SHP77 (cell line): ENCODE data around the gene MED25.

Experiments
- DNase-seq, 2 experiments: peaks; one replicate each; lab custom pipeline; 2025; lab: John Stamatoyannopoulos, UW

Gene MED25

DNA sequence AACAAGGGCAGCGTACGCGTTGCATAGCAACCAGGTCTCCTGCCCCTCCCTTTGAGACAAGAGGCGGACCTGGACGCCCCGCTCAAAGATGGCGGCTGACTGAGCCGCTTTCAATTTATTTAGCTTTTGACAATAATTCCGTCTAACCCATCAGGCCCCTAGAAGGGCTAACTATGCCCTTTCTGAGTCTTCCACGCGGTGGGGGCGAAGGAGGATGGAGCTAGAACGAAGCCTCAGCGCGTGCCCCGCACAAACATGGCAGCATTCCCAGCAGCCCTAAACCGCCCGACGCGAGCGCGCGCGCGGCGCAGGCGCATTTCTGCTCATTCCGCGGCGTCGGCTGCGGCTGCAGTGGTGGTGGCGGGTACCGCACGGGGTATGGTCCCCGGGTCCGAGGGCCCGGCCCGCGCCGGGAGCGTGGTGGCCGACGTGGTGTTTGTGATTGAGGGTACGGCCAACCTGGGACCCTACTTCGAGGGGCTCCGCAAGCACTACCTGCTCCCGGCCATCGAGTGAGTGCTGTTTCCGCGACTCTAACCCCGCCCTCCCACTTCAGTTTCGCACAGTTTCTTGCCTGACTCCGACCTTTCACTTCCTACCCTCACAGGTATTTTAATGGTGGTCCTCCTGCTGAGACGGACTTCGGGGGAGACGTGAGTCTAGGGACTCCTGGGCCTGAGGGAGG lies at the start of gene MED25:
Gene MED25 (plus strand): TSS at position 326 of the 685 bp plus-strand sequence. CDS start 53 bp downstream, at position 379.
- peak; percentile 78 to 79 for DNase-seq

DNA sequence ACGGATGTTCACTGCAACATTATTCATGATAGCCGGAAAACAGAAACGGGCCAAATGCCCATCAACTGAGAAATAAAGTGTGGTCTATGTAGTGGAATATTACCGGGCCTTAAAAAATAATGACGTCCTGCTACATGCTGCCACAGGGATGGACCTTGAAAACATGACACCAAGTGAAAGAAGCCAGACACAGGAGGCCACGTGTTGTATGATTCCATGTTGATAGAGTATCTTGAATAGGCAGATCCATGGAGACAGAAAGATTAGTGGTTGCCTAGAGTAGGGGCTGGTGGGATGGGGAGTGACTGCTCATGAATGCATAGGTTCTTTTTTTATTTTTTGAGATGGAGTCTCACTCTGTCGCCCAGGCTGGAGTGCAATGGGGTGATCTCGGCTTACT lies 47.6 kb upstream of the MED25 start:
- no peak for DNase-seq

DNA sequence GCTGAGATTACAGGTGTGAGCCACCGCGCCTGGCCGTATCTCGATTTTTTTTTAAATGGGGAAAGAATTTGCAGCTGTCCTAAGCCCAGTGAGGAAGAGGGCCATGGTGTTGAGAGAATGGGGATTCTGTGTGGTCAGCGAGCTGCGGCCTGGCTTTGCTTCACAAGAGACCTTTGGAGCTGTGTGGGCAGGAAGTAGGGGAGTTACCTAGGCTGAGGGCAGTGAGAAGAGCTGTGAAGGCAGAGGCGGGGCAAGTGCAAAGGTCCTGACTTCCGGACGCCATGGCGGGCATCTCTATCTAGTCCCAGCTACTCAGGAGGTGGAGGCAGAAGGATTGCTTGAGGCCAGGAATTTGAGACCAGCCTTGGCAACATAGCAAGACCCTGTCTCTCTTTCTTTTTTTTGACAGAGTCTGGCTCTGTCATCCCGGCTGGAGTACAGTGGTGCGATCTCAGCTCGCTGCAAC lies 46.4 kb upstream of the MED25 start:
- no peak for DNase-seq

DNA sequence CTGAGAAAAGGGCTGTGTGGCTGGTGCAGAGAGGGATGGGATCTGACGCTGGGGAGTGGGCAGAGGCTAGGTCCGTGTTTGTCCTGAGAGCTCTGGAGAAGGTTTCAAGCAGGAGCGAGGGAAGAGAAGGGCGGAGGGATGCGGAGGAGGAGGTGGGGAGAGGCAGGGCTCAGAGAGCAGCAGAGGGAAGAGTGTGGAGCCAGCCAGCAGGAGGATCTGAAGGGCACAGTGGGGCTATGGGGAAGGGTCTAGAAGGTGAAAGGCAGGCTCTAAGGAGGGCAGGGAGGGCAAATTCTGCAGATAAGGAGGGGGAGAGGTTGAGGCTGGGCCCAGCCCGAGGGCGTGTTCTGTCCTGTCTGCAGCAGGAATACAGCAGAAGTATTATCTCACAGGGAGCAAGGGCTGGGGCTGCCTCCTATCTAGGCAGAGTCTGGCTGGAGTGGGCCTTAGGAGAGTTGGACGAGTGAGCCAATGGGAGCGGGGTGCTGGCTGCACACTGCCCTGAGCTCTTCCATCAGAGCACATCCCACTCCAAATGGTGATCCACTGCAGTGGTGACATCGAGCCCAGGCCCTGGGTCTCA lies 45.1 kb upstream of the MED25 start:
- no peak for DNase-seq

DNA sequence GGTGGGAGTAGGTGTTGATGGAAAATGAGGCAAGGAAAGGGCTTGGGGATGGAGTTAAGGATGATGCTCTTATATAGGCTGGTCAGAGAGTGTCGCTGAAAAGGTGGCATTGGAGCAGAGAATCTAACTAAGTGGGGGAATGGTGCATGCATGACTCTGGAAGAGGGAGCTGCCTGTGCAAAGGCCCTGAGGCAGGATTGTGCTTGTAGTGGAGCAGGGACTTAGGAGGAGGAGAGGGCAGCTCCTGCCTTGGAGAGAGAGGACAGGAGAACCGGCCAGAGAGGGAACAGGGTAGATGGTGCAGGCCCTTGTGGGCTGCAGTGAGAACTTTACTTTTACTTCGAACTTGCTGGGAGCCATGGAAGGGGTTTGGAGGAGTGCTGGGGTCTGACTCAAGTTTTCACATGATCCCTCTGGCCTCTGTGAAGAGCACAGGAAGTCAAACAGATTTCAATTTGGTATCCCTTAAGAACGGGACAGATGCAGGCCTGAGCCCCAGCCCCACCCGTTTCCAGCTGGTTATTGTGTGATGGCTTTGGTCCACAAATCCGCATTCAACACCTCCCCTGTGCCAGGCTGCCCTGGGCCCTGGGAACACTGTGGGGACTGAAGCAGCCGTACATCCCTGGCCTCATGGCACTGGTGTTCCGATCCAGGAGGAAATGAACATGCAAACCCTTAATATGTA lies 44.3 kb upstream of the MED25 start:
- no peak for DNase-seq

DNA sequence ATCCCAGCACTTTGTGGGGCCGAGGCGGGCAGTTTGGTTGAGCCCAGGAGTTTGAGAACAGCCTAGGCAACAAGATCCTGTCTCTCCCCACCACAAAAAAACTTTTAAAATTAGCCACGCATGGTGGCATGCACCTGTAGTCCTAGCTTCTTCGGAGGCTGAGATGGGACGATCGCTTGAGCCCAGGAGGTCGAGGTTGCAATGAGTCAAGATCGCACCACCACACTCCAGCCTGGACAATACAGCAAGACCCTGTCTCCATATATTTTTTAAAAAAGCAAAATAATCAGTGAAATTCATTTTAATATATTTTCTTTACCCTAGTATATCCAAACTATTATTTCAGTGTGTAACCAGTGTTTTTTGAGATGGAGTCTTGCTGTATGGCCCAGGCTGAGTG lies 43.1 kb upstream of the MED25 start:
- DNase-seq, result no peak

DNA sequence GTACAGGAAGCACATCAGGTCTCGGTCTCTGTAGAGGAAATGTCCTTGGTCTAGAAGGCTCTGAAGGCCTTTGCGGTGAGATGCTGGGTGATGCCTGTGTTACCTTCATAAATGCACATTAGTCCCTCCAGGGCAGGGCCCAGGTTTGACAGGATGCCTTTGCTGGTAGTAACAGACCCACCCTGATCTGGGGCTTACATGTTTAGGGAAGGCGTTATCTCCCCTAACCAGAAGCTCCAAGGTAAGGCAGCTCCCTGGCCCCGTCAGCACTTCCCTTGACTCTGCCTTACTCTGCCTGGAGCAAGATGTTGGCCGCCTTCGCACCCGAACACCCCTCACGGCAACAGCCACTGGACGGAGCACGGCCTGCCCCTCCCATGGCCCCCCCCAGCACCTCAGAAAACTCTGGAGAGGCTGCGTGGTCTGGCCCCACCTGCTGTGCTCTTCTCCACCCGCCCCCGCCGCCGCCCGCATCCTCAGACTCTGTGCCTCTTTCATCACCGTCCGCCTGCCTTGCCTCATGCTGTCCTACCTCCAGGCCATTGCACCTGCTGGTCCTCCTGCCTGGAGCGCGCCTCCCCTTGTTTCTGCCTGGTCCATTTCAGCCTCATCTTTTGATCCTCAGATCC lies 42.2 kb upstream of the MED25 start:
- DNase-seq, result no peak

DNA sequence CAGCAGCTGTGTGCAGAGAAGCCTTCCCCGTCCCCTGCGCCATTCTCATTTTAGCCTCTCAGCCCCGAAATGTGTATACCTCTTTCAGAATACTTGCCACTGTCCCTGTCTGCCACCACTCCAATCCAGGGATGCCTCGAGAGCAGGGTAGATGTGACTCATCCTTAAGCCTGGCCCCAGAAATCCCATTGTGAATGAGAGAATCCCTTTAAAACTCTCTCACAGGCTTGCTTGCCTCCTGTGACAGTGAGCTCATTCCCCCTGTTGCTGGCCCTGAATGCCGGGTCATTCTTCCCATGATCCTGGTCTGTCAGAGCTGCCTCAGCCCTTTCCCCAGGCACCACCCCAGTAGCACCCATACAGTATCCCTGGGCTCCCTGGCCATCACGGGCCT lies 41.7 kb upstream of the MED25 start:
- no peak for DNase-seq

DNA sequence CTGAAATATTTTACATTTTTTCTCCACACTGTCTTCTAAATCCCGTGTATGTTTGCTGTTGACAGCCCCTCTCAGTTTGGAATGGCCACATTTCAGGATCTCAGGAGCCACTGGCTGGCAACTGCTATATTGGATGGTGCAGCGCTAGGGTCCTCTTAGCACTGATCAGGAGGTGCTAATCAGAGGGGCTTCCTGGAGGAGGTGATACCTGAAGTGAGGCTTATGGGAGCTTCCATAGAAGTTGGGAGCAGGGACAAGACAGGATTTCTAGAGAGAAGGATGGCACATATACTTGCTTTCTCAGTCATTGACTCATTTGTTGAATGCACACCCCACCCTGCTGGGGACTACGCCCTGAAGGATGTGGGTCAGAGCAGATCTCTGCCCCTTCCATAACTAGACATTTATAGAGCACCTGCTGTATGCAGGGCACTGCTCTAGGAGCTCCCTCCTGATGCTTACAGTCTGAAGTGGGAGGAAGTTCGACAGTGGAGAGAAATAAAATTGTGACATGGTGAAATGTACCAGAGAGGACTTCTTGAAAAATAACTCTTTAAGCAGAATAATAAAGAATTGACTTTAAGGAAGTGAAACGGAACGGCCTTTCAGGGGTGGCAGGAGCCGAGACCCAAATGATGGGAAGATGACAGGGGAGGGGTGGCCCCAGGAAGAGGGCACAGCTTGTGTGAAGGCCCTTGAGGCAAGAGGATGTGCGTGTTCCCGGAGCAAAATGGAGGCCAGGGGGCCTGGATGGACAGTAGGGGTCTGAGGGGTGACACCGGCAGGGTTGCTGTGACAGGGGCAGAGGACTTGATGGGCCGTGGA lies 38.1 kb upstream of the MED25 start:
- no peak for DNase-seq

DNA sequence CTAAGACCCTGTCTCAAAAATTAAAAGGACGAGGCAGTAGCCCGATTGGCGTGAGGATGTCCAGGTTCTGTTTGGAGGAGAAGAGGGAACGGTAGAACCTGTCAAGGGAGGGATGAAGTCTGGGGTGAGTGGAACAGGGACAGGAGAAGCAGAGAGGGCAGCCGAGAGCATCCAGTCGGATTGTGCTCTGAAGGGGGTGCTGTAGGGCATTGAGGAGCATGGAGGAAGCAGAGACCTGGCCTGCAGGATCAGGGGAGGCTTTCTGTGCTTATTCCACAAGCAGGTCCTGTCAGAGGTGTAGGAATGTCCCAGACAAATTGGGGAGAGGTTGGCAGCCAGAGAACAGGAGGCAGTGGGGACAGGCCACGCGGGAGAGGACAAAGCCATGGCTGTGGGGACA lies 37.2 kb upstream of the MED25 start:
- DNase-seq, result no peak

DNA sequence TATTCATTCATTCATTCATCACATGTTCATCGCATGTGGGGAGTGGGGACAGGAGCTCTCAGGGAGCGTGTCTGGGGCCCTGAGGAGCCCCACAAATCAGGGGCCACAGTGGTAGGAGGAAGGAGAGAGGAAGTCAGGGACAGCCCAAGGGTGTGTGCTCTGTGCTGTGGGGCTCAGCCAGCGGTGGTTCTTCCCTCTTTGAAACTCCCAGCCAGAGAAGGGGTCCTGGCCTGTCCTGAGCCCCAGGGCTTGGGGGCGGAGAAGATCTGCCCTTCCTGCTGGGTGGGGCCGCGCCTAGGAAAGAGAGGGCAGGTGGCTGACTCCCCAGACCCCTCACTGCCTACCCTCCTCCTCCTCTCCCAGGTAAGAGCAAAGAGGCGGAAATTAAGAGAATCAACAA lies 36.7 kb upstream of the MED25 start:
- DNase-seq, result no peak

DNA sequence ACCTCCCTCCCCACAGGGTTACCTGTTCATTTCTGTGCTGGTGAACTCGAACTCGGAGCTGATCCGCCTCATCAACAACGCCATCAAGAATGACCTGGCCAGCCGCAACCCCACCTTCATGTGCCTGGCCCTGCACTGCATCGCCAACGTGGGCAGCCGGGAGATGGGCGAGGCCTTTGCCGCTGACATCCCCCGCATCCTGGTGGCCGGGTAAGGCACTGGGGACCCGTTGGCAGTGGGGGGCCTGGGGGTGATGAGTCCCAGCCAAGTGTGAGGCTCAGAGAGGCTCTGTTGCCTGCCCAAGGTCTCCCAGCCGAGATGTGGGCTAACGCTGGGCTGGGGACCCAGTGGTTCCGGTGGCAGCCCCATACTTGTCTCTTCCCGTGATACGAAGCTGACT lies 35.6 kb upstream of the MED25 start:
- no peak for DNase-seq

DNA sequence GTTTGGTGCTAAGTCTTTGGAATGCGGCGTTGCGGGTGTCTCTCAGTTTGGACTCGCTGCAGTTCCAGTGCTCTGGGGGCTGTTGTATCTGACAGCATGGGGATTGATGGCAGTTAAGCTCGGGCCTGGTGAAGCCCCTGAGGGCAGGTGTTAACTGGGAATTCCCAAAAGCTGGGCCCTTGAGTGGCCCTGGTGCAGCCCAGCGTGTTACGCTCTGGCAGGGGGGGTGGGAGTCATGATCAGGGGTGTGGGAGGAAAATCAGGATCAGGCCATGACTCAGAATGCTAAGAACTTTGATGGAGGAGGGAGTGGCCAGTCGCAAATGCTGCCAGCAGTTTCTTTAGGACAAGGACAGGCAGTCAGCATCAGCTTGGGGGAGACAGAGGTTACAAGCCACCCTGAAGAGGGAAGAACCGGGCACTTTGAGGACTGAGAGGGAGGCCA lies 31.7 kb upstream of the MED25 start:
- no peak for DNase-seq

DNA sequence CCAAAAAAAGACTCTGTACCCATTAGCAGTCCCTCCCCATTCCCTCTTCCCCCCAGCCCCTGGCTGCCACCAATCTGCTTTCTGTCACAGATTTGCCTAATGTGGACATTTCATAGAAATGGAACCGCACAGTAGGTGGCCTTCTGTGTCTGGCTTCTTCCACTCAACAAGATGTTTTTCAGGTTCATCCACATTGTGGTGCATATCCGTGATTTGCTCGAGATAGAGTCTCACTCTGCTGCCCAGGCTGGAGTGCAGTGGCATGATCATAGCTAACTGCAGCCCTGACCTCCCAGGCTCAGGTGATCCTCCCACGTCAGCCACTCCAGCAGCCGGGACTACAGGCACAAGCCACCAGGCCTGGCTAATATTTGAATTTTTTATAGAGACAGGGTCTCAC lies 30.3 kb upstream of the MED25 start:
- no peak for DNase-seq

DNA sequence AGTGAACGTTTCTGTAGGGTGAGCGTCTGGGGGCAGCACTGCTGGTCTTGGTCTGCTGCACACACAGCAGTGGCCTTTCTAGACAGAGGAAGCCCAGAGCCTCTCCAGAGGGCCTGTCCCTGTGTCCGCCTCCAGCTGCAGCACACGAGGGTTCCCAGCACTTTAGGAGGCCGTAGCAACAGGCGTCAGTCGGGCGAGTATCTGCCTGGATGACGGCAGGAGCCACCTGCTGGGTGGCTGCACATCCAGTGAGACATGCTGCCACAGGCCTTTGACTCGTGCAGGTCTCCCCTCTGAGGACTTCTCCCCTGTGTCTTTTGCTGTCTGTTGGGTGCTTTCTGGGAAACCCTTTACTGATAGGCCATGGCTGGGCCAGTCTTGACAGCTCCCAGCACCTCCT lies 29.2 kb upstream of the MED25 start:
- no peak for DNase-seq

DNA sequence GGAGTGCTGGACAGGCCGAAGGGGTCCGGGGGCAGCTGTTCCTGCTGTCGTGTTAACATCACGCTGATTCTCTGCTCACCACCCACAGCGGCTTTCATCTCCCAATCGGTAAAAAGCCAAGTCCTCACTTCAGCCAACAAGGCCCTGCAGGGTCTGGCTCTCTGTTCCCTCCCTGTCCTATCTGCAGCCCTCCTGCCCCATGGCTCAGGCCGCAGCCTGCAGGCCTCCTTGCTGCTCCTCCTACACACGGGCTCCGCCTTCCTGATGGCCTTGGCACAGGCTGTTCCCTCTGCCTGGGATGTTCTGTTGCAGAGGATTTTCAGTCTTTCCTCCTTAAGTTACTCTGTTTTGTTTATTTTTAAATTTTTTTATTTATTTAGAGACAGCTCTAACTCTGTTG lies 27.2 kb upstream of the MED25 start:
- DNase-seq, result no peak

DNA sequence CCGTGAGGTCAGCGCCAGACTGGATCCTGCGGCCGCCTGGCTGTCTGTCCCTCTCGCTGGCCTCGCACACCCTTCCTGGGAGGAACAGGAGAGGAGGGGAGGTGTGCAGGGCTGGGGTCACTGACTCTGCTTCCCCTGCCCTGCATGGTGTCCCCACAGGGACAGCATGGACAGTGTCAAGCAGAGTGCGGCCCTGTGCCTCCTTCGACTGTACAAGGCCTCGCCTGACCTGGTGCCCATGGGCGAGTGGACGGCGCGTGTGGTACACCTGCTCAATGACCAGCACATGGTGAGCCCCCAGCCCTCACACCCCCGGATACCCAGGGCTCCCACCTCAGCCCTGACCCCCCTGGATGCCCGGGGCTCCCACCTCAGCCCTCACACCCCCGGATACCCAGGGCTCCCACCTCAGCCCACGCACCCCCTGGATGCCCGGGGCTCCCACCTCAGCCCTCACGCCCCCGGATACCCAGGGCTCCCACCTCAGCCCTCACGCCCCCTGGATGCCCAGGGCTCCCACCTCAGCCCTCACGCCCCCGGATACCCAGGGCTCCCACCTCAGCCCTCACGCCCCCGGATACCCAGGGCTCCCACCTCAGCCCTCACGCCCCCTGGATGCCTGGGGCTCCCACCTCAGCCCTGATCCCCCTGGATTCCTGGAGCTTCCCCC lies 26.2 kb upstream of the MED25 start:
- DNase-seq, result no peak

DNA sequence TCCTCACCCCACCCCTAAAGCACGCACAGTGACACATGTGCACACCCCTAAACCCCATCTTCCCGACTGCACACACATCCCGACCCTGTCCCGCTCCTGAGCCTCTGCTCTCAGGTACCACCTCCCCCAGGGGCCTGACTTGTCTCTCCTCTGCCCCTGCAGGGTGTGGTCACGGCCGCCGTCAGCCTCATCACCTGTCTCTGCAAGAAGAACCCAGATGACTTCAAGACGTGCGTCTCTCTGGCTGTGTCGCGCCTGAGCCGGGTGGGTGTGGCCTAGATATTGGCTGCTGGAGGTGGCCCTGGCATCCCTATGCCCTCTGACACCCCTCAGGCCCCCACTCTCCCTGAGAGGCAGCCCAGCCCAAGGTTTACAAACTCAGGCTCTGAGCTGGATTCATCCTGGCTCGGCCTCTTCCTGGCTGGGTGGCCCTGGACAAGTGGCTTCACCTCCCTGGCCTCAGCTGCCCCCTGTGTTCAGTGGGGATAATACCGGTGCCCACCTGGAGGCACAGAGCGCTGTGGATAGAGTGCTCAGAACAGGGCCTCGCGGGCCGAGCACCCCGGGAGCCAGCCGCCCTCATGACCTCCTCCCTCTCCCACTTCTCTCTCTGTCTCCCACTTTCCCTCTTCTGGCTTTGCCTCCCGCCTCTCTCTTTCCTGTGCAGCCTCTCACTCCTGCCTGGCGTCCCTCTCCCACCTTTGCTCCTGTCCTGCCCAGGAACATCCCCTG lies 25.1 kb upstream of the MED25 start:
- no peak for DNase-seq

DNA sequence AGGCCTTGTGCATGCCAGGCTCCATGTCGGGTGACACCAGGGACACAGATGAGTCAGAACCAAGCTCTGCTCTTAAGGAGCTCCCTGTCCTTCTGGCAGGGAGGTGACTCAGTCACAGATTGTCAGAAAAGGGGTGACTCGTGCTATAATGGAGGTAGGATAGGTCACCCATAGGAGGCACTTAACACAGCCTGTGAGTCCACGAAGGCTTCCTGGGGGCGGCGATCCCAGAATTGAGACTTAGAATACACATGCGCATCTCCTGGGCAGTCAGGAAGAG lies 24.6 kb upstream of the MED25 start:
- no peak for DNase-seq

DNA sequence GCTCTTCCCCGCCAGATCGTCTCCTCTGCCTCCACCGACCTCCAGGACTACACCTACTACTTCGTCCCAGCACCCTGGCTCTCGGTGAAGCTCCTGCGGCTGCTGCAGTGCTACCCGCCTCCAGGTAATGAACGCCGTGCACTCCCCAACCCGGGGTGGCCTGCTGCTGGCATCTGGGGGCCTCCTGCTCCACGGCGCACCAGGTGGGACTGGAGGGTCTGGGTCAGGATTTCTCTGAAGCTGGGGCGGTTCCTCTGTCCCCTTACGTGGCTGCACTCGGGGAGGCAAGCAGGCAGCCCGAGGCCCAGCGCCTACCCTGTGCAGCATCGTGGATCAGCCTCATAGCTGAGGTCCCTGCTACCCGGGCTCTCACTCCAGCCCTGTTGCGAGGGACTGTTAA lies 22.5 kb upstream of the MED25 start:
- no peak for DNase-seq

DNA sequence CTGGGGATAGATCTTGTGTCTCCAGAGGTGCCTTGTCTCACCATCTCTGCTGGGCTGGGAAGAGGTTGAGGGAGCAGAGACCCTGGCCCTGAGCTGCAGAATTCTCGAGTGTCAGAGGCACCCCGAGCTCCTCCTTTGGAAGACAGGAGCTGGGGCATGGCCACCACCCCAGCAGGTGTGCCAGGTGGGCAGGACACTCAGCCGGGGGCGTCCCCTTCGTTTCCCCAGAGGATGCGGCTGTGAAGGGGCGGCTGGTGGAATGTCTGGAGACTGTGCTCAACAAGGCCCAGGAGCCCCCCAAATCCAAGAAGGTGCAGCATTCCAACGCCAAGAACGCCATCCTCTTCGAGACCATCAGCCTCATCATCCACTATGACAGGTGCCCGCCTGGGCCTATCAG lies 19.5 kb upstream of the MED25 start:
- DNase-seq, result no peak
